CD4-positive, CD25-positive, alpha-beta regulatory T cell (primary cell): ENCODE measurements around the gene MVB12B. TPM values are rescaled to one million over a fixed set of nuclear protein-coding genes. Genes with fewer than 3 reads are reported as not detected.

Experiments
- ATAC-seq, 2 donors: fragments of 150-1000 bp; cut with Tn5 transposase; one replicate each; pipeline ENCODE4 v1.10.0; 2021; ENCODE audit warnings: low read depth in 2 of 2, moderate number of reproducible peaks in 2 of 2, moderate library complexity in 1 of 2
- DNase-seq, 3 donors: peaks; one replicate each; pipeline versions ENCODE4 v3.0.0 to v3.0.0-alpha.2; 2012 to 2022; ENCODE audit warnings: mixed read lengths in 1 of 3
- H3K27ac ChIP-seq: one replicate; pipeline ENCODE4 v1.7.0; 2013; ENCODE audit warnings: mild to moderate bottlenecking, low read length; ENCODE audit not compliant: insufficient read depth, poor library complexity, severe bottlenecking
- H3K27me3 ChIP-seq: one replicate; pipeline ENCODE4 v1.7.0; 2013; ENCODE audit warnings: low read length; ENCODE audit not compliant: control insufficient read depth, insufficient read depth
- H3K36me3 ChIP-seq: one replicate; pipeline ENCODE4 v1.7.0; 2013; ENCODE audit warnings: mild to moderate bottlenecking, low read length, moderate library complexity; ENCODE audit not compliant: control insufficient read depth, insufficient read depth
- H3K4me1 ChIP-seq: 2 replicates; pipeline ENCODE4 v1.7.0; 2013; ENCODE audit warnings: mild to moderate bottlenecking, low read length; ENCODE audit not compliant: insufficient read depth, control insufficient read depth, poor library complexity, severe bottlenecking
- H3K4me3 ChIP-seq: one replicate; pipeline ENCODE4 v1.7.0; 2013; ENCODE audit warnings: low read depth, mild to moderate bottlenecking, low read length, moderate library complexity
- H3K9me3 ChIP-seq, 2 experiments: 1 replicate in 1 of 2; 2 replicates in 1 of 2; pipeline ENCODE4 v1.7.0; 2013; ENCODE audit warnings: low read length in 2 of 2, mild to moderate bottlenecking in 1 of 2, moderate library complexity in 1 of 2; ENCODE audit not compliant: control insufficient read depth in 2 of 2
- H3K27ac Mint-ChIP-seq, 3 donors: one replicate each; pipeline ENCODE4 v1.8.0; 2020 to 2022; ENCODE audit warnings: mild to moderate bottlenecking in 3 of 3, mixed read lengths in 3 of 3, moderate library complexity in 2 of 3
- H3K27me3 Mint-ChIP-seq: one replicate; pipeline ENCODE4 v1.8.0; 2022; ENCODE audit warnings: mild to moderate bottlenecking, mixed read lengths
- H3K36me3 Mint-ChIP-seq: one replicate; pipeline ENCODE4 v1.8.0; 2020; ENCODE audit warnings: mixed read lengths
- H3K4me1 Mint-ChIP-seq, 4 donors: one replicate each; pipeline ENCODE4 v1.8.0; 2020 to 2022; ENCODE audit warnings: mixed read lengths in 4 of 4, mild to moderate bottlenecking in 1 of 4
- H3K4me3 Mint-ChIP-seq, 4 donors: one replicate each; pipeline ENCODE4 v1.8.0; 2020 to 2022; ENCODE audit warnings: mild to moderate bottlenecking in 4 of 4, mixed read lengths in 4 of 4, moderate library complexity in 3 of 4
- H3K9me3 Mint-ChIP-seq, 7 donors: one replicate each; pipeline ENCODE4 v1.8.0; 2020 to 2022; ENCODE audit warnings: mixed read lengths in 7 of 7, mild to moderate bottlenecking in 3 of 7, moderate library complexity in 2 of 7
- polyA plus RNA-seq, 4 donors: library from polyadenylated mRNA; unstranded; fragments of 300-500 nt; fragmentation: Illumina TruSeq; gene quantifications; one replicate each; pipeline ENCODE4 v1.2.3, GENCODE V29; 2021
- total RNA-seq: library from RNA; stranded (reverse); gene quantifications from one replicate; pipeline ENCODE4 v1.2.3, GENCODE V29; 2022

MVB12B gene
- total and polyA plus RNA-seq, 5 donors from 2014 or later: 0.60 to 5.1 (median 1.4) TPM

- no peaks in the 10 kb centered on the region for H3K36me3 ChIP-seq
- Mint-ChIP-seq H3K9me3 (no peaks in the 10 kb centered on the region), H3K36me3 (no peaks in the 10 kb centered on the region), H3K4me3 (no peak overlapping the region), H3K4me1 (peaks cover 0 to 6% (median 0%) of the 10 kb centered on the region in 4 donors), H3K27ac (no peak overlapping the region), H3K27me3 (no peaks in the 10 kb centered on the region)
- H3K27me3 ChIP-seq: no peaks in the 10 kb centered on the region
- H3K4me1 ChIP-seq: no peaks in the 10 kb centered on the region
- no peak overlapping the region for H3K27ac ChIP-seq
- ATAC-seq: no peak
- no peaks in the 10 kb centered on the region for H3K9me3 ChIP-seq
- no peak overlapping the region for H3K4me3 ChIP-seq
- DNase-seq: no peak
Measured at GRCh38 chr9:126431077-126431742, 104.6 kb downstream of the MVB12B start.

GRCh38 chr9:126432659-126433058 is 106.0 kb downstream of the MVB12B start:
- no peaks in the 10 kb centered on the region for H3K9me3 ChIP-seq
- Mint-ChIP-seq H3K27ac (no peak overlapping the region), H3K4me3 (no peak overlapping the region), H3K36me3 (no peaks in the 10 kb centered on the region), H3K9me3 (no peaks in the 10 kb centered on the region), H3K27me3 (no peaks in the 10 kb centered on the region), H3K4me1 (peaks cover 0 to 6% (median 0%) of the 10 kb centered on the region in 4 donors)
- no peaks in the 10 kb centered on the region for H3K4me1 ChIP-seq
- no peak overlapping the region for H3K4me3 ChIP-seq
- no peaks in the 10 kb centered on the region for H3K36me3 ChIP-seq
- ATAC-seq (no peak), DNase-seq (no peak)
- no peak overlapping the region for H3K27ac ChIP-seq
- no peaks in the 10 kb centered on the region for H3K27me3 ChIP-seq

GRCh38 chr9:126435105-126435504 is 108.5 kb downstream of the MVB12B start:
- Mint-ChIP-seq H3K36me3 (no peaks in the 10 kb centered on the region), H3K4me1 (peaks cover 0 to 4% (median 0%) of the 10 kb centered on the region in 4 donors), H3K4me3 (no peak overlapping the region), H3K9me3 (no peaks in the 10 kb centered on the region), H3K27ac (no peak overlapping the region), H3K27me3 (no peaks in the 10 kb centered on the region)
- H3K9me3 ChIP-seq: no peaks in the 10 kb centered on the region
- ATAC-seq: no peak
- no peak for DNase-seq
- H3K4me3 ChIP-seq: no peak overlapping the region
- H3K36me3 ChIP-seq: no peaks in the 10 kb centered on the region
- no peak overlapping the region for H3K27ac ChIP-seq
- no peaks in the 10 kb centered on the region for H3K4me1 ChIP-seq
- no peaks in the 10 kb centered on the region for H3K27me3 ChIP-seq

GRCh38 chr9:126435626-126436025 is 109.0 kb downstream of the MVB12B start:
- Mint-ChIP-seq H3K4me3 (no peak overlapping the region), H3K27me3 (no peaks in the 10 kb centered on the region), H3K27ac (peak overlapping the region in 1 of 3 donors; percentile 14), H3K9me3 (no peaks in the 10 kb centered on the region), H3K36me3 (no peaks in the 10 kb centered on the region), H3K4me1 (peaks cover 0 to 4% (median 0%) of the 10 kb centered on the region in 4 donors)
- Histone ChIP-seq H3K4me1 (no peaks in the 10 kb centered on the region), H3K27ac (no peak overlapping the region), H3K4me3 (no peak overlapping the region), H3K27me3 (no peaks in the 10 kb centered on the region), H3K9me3 (no peaks in the 10 kb centered on the region), H3K36me3 (no peaks in the 10 kb centered on the region)
- ATAC-seq (no peak), DNase-seq (no peak)

GRCh38 chr9:126436545-126437267 is 110.1 kb downstream of the MVB12B start:
- Mint-ChIP-seq H3K36me3 (no peaks in the 10 kb centered on the region), H3K27ac (no peak overlapping the region), H3K9me3 (no peaks in the 10 kb centered on the region), H3K4me3 (no peak overlapping the region), H3K27me3 (no peaks in the 10 kb centered on the region), H3K4me1 (peaks cover 0 to 4% (median 0%) of the 10 kb centered on the region in 4 donors)
- ATAC-seq: no peak
- Histone ChIP-seq H3K36me3 (no peaks in the 10 kb centered on the region), H3K27me3 (no peaks in the 10 kb centered on the region), H3K27ac (no peak overlapping the region), H3K9me3 (no peaks in the 10 kb centered on the region), H3K4me1 (no peaks in the 10 kb centered on the region), H3K4me3 (no peak overlapping the region)
- no peak for DNase-seq

- DNase-seq (no peak), ATAC-seq (no peak)
- H3K36me3 ChIP-seq: no peaks in the 10 kb centered on the region
- H3K27me3 ChIP-seq: no peaks in the 10 kb centered on the region
- H3K4me3 ChIP-seq: no peak overlapping the region
- H3K9me3 ChIP-seq: no peaks in the 10 kb centered on the region
- no peak overlapping the region for H3K27ac ChIP-seq
- H3K4me1 Mint-ChIP-seq: no peaks in the 10 kb centered on the region
- H3K27ac Mint-ChIP-seq: no peak overlapping the region
- H3K27me3 Mint-ChIP-seq: no peaks in the 10 kb centered on the region
- H3K36me3 Mint-ChIP-seq: no peaks in the 10 kb centered on the region
- H3K4me1 ChIP-seq: no peaks in the 10 kb centered on the region
- no peaks in the 10 kb centered on the region for H3K9me3 Mint-ChIP-seq
- no peak overlapping the region for H3K4me3 Mint-ChIP-seq
Measured at GRCh38 chr9:126437268-126437666, 110.6 kb downstream of the MVB12B start.

- H3K27me3 ChIP-seq: no peaks in the 10 kb centered on the region
- H3K4me3 ChIP-seq: no peak overlapping the region
- no peaks in the 10 kb centered on the region for H3K9me3 ChIP-seq
- H3K27me3 Mint-ChIP-seq: no peaks in the 10 kb centered on the region
- no peak overlapping the region for H3K27ac ChIP-seq
- no peaks in the 10 kb centered on the region for H3K9me3 Mint-ChIP-seq
- no peak overlapping the region for H3K4me3 Mint-ChIP-seq
- H3K36me3 ChIP-seq: no peaks in the 10 kb centered on the region
- no peaks in the 10 kb centered on the region for H3K4me1 Mint-ChIP-seq
- no peaks in the 10 kb centered on the region for H3K36me3 Mint-ChIP-seq
- no peak overlapping the region for H3K27ac Mint-ChIP-seq
- no peaks in the 10 kb centered on the region for H3K4me1 ChIP-seq
- DNase-seq (no peak), ATAC-seq (no peak)
Measured at GRCh38 chr9:126437701-126438100, 111.1 kb downstream of the MVB12B start.
